ENCODE results near the gene TMEM87A. TPM values are rescaled to one million over a fixed set of nuclear protein-coding genes. Genes with fewer than 3 reads are reported as not detected.
"Not testable (repeated sequence)": the region's sequence is repeated elsewhere in the genome, so short reads cannot be mapped to it uniquely, and the experiment has no call there.

TMEM87A gene
- total RNA-seq, 1 experiment from 2014 or later, result 57.1 TPM

- no peak for DNase-seq (ENCODE audit: low spot score)
These were observed 2.2 kb downstream of the TMEM87A start for GRCh38 chr15:42270996-42271395.

GRCh38 chr15:42270551-42270950 is 2.7 kb downstream of the TMEM87A start:
- DNase-seq (ENCODE audit: low spot score), result no peak

GRCh38 chr15:42267286-42267685 is 5.9 kb downstream of the TMEM87A start:
- DNase-seq (ENCODE audit: low spot score), result no peak

- no peak for DNase-seq (ENCODE audit: low spot score)
These were observed 8.4 kb downstream of the TMEM87A start for GRCh38 chr15:42264795-42265194.

- no peak for DNase-seq (ENCODE audit: low spot score)
These were observed 19.9 kb downstream of the TMEM87A start for GRCh38 chr15:42253300-42253699.

GRCh38 chr15:42240823-42241222 is 32.4 kb downstream of the TMEM87A start:
- DNase-seq (ENCODE audit: low spot score), result no peak

- no peak for DNase-seq (ENCODE audit: low spot score)
These were observed 33.6 kb downstream of the TMEM87A start for GRCh38 chr15:42239528-42240182.

GRCh38 chr15:42233107-42233506 is 40.1 kb downstream of the TMEM87A start:
- DNase-seq (ENCODE audit: low spot score), result no peak

GRCh38 chr15:42232606-42233005 is 40.6 kb downstream of the TMEM87A start:
- no peak for DNase-seq (ENCODE audit: low spot score)

GRCh38 chr15:42231088-42231487 is 42.1 kb downstream of the TMEM87A start:
- no peak for DNase-seq (ENCODE audit: low spot score)

GRCh38 chr15:42228981-42229380 is 44.3 kb downstream of the TMEM87A start:
- not testable (repeated sequence) for DNase-seq (ENCODE audit: low spot score)

- DNase-seq (ENCODE audit: low spot score), result no peak
These were observed 45.2 kb downstream of the TMEM87A start for GRCh38 chr15:42228036-42228435.

GRCh38 chr15:42226648-42227047 is 46.6 kb downstream of the TMEM87A start:
- DNase-seq (ENCODE audit: low spot score), result no peak

GRCh38 chr15:42220216-42220615 is 53.0 kb downstream of the TMEM87A start:
- DNase-seq (ENCODE audit: low spot score), result no peak

GRCh38 chr15:42218953-42219592 is 54.2 kb downstream of the TMEM87A start:
- DNase-seq (ENCODE audit: low spot score), result no peak

- DNase-seq (ENCODE audit: low spot score), result no peak
These were observed 55.7 kb downstream of the TMEM87A start for GRCh38 chr15:42217568-42217967.

- DNase-seq (ENCODE audit: low spot score), result no peak
These were observed 57.1 kb downstream of the TMEM87A start for GRCh38 chr15:42215913-42216829.

GRCh38 chr15:42214600-42214999 is 58.6 kb downstream of the TMEM87A start:
- DNase-seq (ENCODE audit: low spot score), result no peak

GRCh38 chr15:42213511-42213910 is 59.7 kb downstream of the TMEM87A start:
- no peak for DNase-seq (ENCODE audit: low spot score)

GRCh38 chr15:42210696-42211095 is 62.5 kb downstream of the TMEM87A start:
- no peak for DNase-seq (ENCODE audit: low spot score)

GRCh38 chr15:42207674-42208579 is 65.3 kb downstream of the TMEM87A start, which contains the start of gene VPS39:
Gene VPS39 (minus strand): TSS chr15:42208304. CDS start chr15:42208153, 151 bp downstream.
- DNase-seq (ENCODE audit: low spot score), result peak; percentile 80

All from A172 (cell line).